GM18505 (cell line): Measurements from ENCODE around the gene MED25.
A peak's percentile ranks its signal among the peaks of the same experiment; 100 is the strongest.

Experiments used
- ATAC-seq: cut with Tn5 transposase; IDR thresholded peaks from one replicate; pipeline ENCODE4 v1.9.1; 2021; ENCODE audit not compliant: unreplicated experiment
- POLR2A ChIP-seq: IDR thresholded peaks from 4 replicates; pipeline ENCODE4 v1.6.1; 2011; ENCODE audit warnings: borderline replicate concordance; ENCODE audit not compliant: insufficient read depth, insufficient read length; ENCODE audit errors: extremely low read depth

Gene MED25

GRCh38 chr19:49875177-49875576, 57.1 kb downstream of the MED25 start:
- ATAC-seq = no peak
- TF ChIP-seq POLR2A = no peak

- peak; percentile 55 for TF ChIP-seq POLR2A
- no peak for ATAC-seq
Measured at GRCh38 chr19:49875857-49876421, 57.9 kb downstream of the MED25 start.

- peak; percentile 70 for TF ChIP-seq POLR2A
- ATAC-seq = peak; percentile 48
Measured at GRCh38 chr19:49876422-49877019, 58.4 kb downstream of the MED25 start.

- peak; percentile 48 for ATAC-seq
- TF ChIP-seq POLR2A = peak; percentile 54
Measured at GRCh38 chr19:49877020-49877878, 59.2 kb downstream of the MED25 start, which contains the start of the genes AKT1S1 and TBC1D17. Gene AKT1S1, minus strand, starts transcription at chr19:49877355. Its CDS starts 4,060 bp downstream, at chr19:49873295. Gene TBC1D17, plus strand, starts transcription at chr19:49877702. Its CDS starts 22 bp downstream, at chr19:49877724.

GRCh38 chr19:49877879-49878743, 60.0 kb downstream of the MED25 start:
- peak; percentile 1 for TF ChIP-seq POLR2A
- peak; percentile 40 for ATAC-seq

- ATAC-seq = no peak
- TF ChIP-seq POLR2A = no peak
Measured at GRCh38 chr19:49878744-49879070, 60.6 kb downstream of the MED25 start.

GRCh38 chr19:49879243-49879963, 61.3 kb downstream of the MED25 start:
- ATAC-seq = no peak
- TF ChIP-seq POLR2A = no peak

GRCh38 chr19:49880162-49880869, 62.2 kb downstream of the MED25 start:
- ATAC-seq = no peak
- TF ChIP-seq POLR2A = no peak

GRCh38 chr19:49881186-49881585, 63.1 kb downstream of the MED25 start:
- ATAC-seq = no peak
- no peak for TF ChIP-seq POLR2A

- ATAC-seq = no peak
- no peak for TF ChIP-seq POLR2A
Measured at GRCh38 chr19:49881672-49882394, 63.7 kb downstream of the MED25 start.

- no peak for TF ChIP-seq POLR2A
- ATAC-seq = no peak
Measured at GRCh38 chr19:49882643-49883042, 64.6 kb downstream of the MED25 start.
